SU-DHL-6 (cell line): ENCODE results near the gene CEP72.

Source experiments
- EZH2phosphoT487 ChIP-seq: fragments of 200-600 bp; sonication (generic), shearing (Covaris generic); conservative IDR thresholded peaks from 2 replicates; pipeline ENCODE4 v1.6.1; 2018; ENCODE audit warnings: mild to moderate bottlenecking, antibody characterized with exemption, low read length, moderate library complexity, mixed read lengths
- TF ChIP-seq, protein P1 (sequence below): fragments of 200-600 bp; sonication (generic); IDR thresholded peaks from one replicate; pipeline ENCODE4 v1.5.1; 2017; ENCODE audit warnings: antibody characterized with exemption, mild to moderate bottlenecking, low read length, moderate library complexity; ENCODE audit not compliant: insufficient read depth, poor library complexity, severe bottlenecking

DNA sequence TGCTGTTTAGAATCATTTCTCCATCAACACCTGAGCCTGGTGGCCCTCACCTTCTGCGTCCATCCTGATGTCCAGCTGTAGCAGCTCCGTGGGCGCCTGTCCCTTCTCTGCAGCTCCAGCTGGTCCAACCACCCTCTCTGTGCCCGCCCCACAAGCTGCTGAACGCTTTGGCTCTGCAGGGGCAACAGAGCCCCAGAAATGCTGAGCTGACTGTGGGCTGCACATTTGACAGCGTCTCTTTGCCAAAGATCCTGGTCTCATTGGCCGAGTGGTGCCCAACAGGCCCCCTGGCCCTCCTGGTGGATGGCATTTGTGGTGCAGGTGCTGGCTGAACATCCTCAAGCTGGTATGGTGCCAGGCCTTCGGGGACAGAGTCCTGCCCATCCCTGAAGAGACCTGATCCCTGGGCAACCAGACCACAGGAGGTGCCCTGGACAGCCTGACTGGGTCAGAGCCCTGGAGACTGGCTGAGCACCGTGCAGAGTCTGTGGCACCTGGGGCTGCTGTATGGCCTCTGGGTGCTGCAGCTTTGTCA is 25.3 kb upstream of the CEP72 start:
- TF ChIP-seq, protein P1, sequence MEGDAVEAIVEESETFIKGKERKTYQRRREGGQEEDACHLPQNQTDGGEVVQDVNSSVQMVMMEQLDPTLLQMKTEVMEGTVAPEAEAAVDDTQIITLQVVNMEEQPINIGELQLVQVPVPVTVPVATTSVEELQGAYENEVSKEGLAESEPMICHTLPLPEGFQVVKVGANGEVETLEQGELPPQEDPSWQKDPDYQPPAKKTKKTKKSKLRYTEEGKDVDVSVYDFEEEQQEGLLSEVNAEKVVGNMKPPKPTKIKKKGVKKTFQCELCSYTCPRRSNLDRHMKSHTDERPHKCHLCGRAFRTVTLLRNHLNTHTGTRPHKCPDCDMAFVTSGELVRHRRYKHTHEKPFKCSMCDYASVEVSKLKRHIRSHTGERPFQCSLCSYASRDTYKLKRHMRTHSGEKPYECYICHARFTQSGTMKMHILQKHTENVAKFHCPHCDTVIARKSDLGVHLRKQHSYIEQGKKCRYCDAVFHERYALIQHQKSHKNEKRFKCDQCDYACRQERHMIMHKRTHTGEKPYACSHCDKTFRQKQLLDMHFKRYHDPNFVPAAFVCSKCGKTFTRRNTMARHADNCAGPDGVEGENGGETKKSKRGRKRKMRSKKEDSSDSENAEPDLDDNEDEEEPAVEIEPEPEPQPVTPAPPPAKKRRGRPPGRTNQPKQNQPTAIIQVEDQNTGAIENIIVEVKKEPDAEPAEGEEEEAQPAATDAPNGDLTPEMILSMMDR: no peak
- no peak for TF ChIP-seq EZH2phosphoT487
